ENCODE measurements around the gene MN1.

DNA sequence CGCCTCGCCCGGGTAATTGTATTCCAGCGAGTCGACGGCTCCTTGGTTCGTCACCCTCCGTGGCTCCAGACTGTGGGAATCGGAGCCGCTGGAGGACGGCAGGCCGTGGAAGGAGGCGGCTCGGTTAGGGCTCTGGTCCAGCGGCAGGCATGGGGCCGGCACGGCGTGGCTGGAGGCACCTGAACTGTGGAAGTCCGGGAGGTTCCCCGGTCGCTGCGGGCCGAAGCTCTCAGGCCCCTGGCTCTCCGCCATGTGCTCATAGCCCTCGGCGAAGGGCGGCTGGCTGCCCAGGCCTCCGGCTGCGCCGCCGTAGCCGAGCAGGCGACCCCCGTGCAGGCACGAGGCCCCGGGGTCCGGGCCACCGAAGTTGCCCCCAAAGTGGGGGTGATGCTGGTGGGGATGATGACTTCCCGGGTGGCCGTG, 1.7 kb downstream of the MN1 start:
- TF ChIP-seq, protein P1, sequence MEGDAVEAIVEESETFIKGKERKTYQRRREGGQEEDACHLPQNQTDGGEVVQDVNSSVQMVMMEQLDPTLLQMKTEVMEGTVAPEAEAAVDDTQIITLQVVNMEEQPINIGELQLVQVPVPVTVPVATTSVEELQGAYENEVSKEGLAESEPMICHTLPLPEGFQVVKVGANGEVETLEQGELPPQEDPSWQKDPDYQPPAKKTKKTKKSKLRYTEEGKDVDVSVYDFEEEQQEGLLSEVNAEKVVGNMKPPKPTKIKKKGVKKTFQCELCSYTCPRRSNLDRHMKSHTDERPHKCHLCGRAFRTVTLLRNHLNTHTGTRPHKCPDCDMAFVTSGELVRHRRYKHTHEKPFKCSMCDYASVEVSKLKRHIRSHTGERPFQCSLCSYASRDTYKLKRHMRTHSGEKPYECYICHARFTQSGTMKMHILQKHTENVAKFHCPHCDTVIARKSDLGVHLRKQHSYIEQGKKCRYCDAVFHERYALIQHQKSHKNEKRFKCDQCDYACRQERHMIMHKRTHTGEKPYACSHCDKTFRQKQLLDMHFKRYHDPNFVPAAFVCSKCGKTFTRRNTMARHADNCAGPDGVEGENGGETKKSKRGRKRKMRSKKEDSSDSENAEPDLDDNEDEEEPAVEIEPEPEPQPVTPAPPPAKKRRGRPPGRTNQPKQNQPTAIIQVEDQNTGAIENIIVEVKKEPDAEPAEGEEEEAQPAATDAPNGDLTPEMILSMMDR (IDR thresholded peaks at IDR 0.05): no peak
- TF ChIP-seq EZH2 (IDR thresholded peaks at IDR 0.05; ENCODE audit: borderline replicate concordance, insufficient read depth, low read depth, low read length, poor library complexity, severe bottlenecking): no peak
